Fibroblast of lung (primary cell): Measurements from ENCODE around the gene PAK6.

Experiments used
- CTCF ChIP-seq, 2 donors: IDR thresholded peaks in 1 of 2; conservative IDR thresholded peaks in 1 of 2; 1 replicate in 1 of 2; 2 replicates in 1 of 2; pipeline ENCODE4 v1.5.1; 2011 to 2012; ENCODE audit warnings: low read length in 2 of 2, control low read depth in 1 of 2, inconsistent platforms in 1 of 2, low read depth in 1 of 2, mild to moderate bottlenecking in 1 of 2
- EZH2 ChIP-seq: IDR thresholded peaks from 2 replicates; pipeline ENCODE4 v1.5.1; 2012; ENCODE audit warnings: low read length, control low read depth, mild to moderate bottlenecking; ENCODE audit errors: missing control alignments

GRCh38 chr15:40305281-40305680 lies 66.4 kb downstream of the PAK6 start:
- no peak for TF ChIP-seq CTCF (conservative IDR thresholded peaks at IDR 0.05 in 1 of 2, IDR thresholded peaks at IDR 0.05 in 1 of 2; ENCODE audit: low read depth in 1 of 2, low read length in 2 of 2)
- no peak for TF ChIP-seq EZH2
